Endothelial cell of umbilical vein (primary cell): ENCODE results near the gene TUBGCP2. TPM values are rescaled to one million over a fixed set of nuclear protein-coding genes. Genes with fewer than 3 reads are reported as not detected.
"Not testable (repeated sequence)": the region's sequence is repeated elsewhere in the genome, so short reads cannot be mapped to it uniquely, and the experiment has no call there.

ENCODE experiments used
- BruUV-seq: library from RNA; stranded (reverse); fragments of 400-500 nt; replicated peaks from 2 replicates; lab custom pipeline; 2021; lab: Mats Ljungman, UMichigan
- CTCF ChIA-PET: fragments of 300-600, 350-600 bp; sonication (Branson Sonifier 250); formaldehyde crosslinking; loops from one replicate; lab custom pipeline; 2021; ENCODE audit warnings: antibody characterized with exemption, inconsistent platforms; lab: Charles Lee
- POLR2A ChIA-PET: fragments of 300-600, 350-600 bp; sonication (Branson Sonifier 250); formaldehyde crosslinking; loops from one replicate; lab custom pipeline; 2021; ENCODE audit warnings: antibody characterized with exemption, inconsistent platforms; lab: Charles Lee
- DNase-seq: peaks from one replicate; pipeline ENCODE4 v3.0.0-alpha.2; 2011; ENCODE audit warnings: low read depth, low spot score
- FAIRE-seq: peaks from 2 replicates; lab custom pipeline; 2011; peaks lifted over from hg19 to GRCh38; lab: Jason Lieb, UNC
- H2AFZ ChIP-seq: 2 replicates; pipeline ENCODE4 v1.6.0; 2012; ENCODE audit warnings: low read depth, low read length, control low read depth, inconsistent platforms
- H3K27ac ChIP-seq: 2 replicates; pipeline ENCODE4 v1.5.1; 2011; ENCODE audit warnings: low read depth, mild to moderate bottlenecking, control low read depth, low read length, moderate library complexity; ENCODE audit not compliant: insufficient read depth
- H3K27me3 ChIP-seq, 2 experiments: 2 replicates each; pipeline versions ENCODE4 v1.6.0 to v1.6.1; 2011; ENCODE audit warnings: low read length in 2 of 2, mixed read lengths in 1 of 2; ENCODE audit not compliant: control insufficient read depth in 2 of 2, insufficient read depth in 2 of 2
- H3K36me3 ChIP-seq, 2 experiments: 2 replicates in 1 of 2; 3 replicates in 1 of 2; pipeline ENCODE4 v1.5.1; 2011; ENCODE audit warnings: low read length in 2 of 2, mild to moderate bottlenecking in 1 of 2, moderate library complexity in 1 of 2; ENCODE audit not compliant: control insufficient read depth in 2 of 2, insufficient read depth in 2 of 2; ENCODE audit errors: extremely low read depth in 1 of 2
- H3K4me1 ChIP-seq: 3 replicates; pipeline ENCODE4 v1.5.1; 2011; ENCODE audit warnings: mild to moderate bottlenecking, low read length; ENCODE audit not compliant: control insufficient read depth, insufficient read depth; ENCODE audit errors: extremely low read depth
- H3K4me2 ChIP-seq: 2 replicates; pipeline ENCODE4 v1.6.1; 2011; ENCODE audit warnings: low read length, control low read depth, mixed read lengths; ENCODE audit not compliant: insufficient read depth
- H3K4me3 ChIP-seq, 3 experiments: fragments of 200-600 bp in 1 of 3; sonication (generic), shearing (Covaris generic) in 1 of 3; replicated peaks in 1 of 3; 2 replicates each; pipeline ENCODE4 v1.5.1; 2011 to 2016; ENCODE audit warnings: control low read depth in 3 of 3, low read length in 3 of 3, mild to moderate bottlenecking in 2 of 3, inconsistent platforms in 1 of 3, low read depth in 1 of 3, moderate library complexity in 1 of 3; ENCODE audit not compliant: insufficient read depth in 1 of 3
- H3K79me2 ChIP-seq: 2 replicates; pipeline ENCODE4 v1.6.0; 2012; ENCODE audit warnings: low read length, inconsistent platforms; ENCODE audit not compliant: control insufficient read depth, insufficient read depth
- H3K9ac ChIP-seq: replicated peaks from 2 replicates; pipeline ENCODE3; 2011; ENCODE audit warnings: low read length, control low read depth; ENCODE audit not compliant: insufficient read depth; ENCODE audit errors: extremely low read depth
- H3K9me1 ChIP-seq: replicated peaks from 3 replicates; pipeline ENCODE4 v1.6.0; 2011; ENCODE audit warnings: mild to moderate bottlenecking, low read length; ENCODE audit not compliant: control insufficient read depth, insufficient read depth; ENCODE audit errors: extremely low read depth
- H3K9me3 ChIP-seq: replicated peaks from 2 replicates; pipeline ENCODE4 v1.5.1; 2012; ENCODE audit warnings: low read length, inconsistent platforms; ENCODE audit not compliant: control insufficient read depth, insufficient read depth
- H4K20me1 ChIP-seq: replicated peaks from 2 replicates; pipeline ENCODE3; 2011; ENCODE audit warnings: mild to moderate bottlenecking, low read length; ENCODE audit not compliant: control insufficient read depth, insufficient read depth; ENCODE audit errors: extremely low read depth
- GATA2 ChIP-seq: IDR thresholded peaks from 2 replicates; pipeline ENCODE4 v1.7.0; 2011; ENCODE audit warnings: low read depth, mild to moderate bottlenecking, moderate library complexity, mixed read lengths, low read length; ENCODE audit not compliant: insufficient read length, insufficient read depth
- MAX ChIP-seq: IDR thresholded peaks from 2 replicates; pipeline ENCODE4 v1.6.1; 2011; ENCODE audit not compliant: insufficient read depth, insufficient read length
- MYC ChIP-seq: IDR thresholded peaks from one replicate; pipeline ENCODE4 v1.6.1; 2011; ENCODE audit warnings: mild to moderate bottlenecking, low read depth, low read length
- POLR2AphosphoS5 ChIP-seq: IDR thresholded peaks from 2 replicates; pipeline ENCODE4 v1.6.1; 2012; ENCODE audit warnings: low read depth, mild to moderate bottlenecking, control low read depth, low read length, moderate library complexity; ENCODE audit not compliant: insufficient read depth
- dilution Hi-C: fragments of 300-500 bp; cut with MboI; formaldehyde crosslinking; loops from one replicate; pipeline ENCODE4 v1.15.0; 2019; ENCODE audit warnings: low sequenced_read_pairs; ENCODE audit not compliant: extremely low pct_ligation_motif_present
- intact Hi-C: fragments of 100-400 bp; cut with micrococcal nuclease; formaldehyde crosslinking; loops from one replicate; pipeline ENCODE4 v1.10.0; 2022
- polyA plus RNA-seq, 4 experiments: library from polyadenylated mRNA; depleted of rRNA in 3 of 4; stranded (reverse) in 3 of 4; unstranded in 1 of 4; fragments of >200 nt; gene quantifications; 2 replicates each; pipeline versions ENCODE4 v1.2.1 to v1.2.3, GENCODE V29; 2011 to 2012; ENCODE audit warnings: missing spikeins in 1 of 4
- total RNA-seq: library from RNA; stranded (reverse); gene quantifications from 2 replicates; pipeline ENCODE4 v1.2.3, GENCODE V29; 2021

The TUBGCP2 gene
- total and polyA plus RNA-seq, 2 donors (not counting 3 experiments of a cell fraction or from before 2014, with no cell fraction given), result 37.1 to 53.1 TPM

DNA sequence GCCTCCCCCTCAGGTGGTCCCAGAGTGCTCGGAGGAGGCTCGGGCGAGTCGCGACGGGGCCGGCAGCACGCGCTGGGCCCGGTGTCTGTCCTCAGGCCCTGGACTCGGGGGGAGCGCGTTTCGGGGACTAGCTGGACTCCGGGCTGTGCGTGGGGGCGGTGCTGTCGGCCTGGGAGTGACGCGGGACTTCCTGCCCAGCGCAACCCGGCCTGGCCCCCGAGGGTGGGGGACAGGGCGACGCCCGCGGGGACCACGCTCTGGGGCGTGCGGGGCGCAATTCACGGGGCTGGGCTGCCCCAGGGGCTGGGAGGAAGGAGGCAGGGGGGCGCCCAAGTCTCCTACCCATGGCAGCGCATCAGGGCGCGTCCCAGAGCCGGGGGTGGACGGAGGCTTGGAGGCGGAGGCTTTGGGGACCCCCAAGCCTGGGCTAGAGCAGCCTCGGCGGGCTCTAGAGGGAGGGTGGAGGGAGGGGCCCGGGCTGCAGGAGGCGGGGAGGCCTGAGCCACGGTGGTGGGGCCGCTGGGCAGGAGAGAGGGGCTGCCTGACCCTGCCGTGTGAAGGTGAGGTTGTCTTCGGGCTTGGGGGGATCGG, 73.3 kb downstream of the TUBGCP2 start:
- FAIRE-seq (no peak), DNase-seq (no peak)
- H3K9ac ChIP-seq, result no peak overlapping the region
- ChIA-PET POLR2A (no interaction called here), CTCF (no interaction called here)
- H3K27me3 ChIP-seq, result peaks cover 40 to 59% of the 10 kb centered on the region in 2 experiments
- no peak for TF ChIP-seq GATA2
- no peak for TF ChIP-seq MYC
- no peak for TF ChIP-seq POLR2AphosphoS5
- TF ChIP-seq MAX, result no peak
- no peaks in the 10 kb centered on the region for H3K9me3 ChIP-seq
- H3K4me3 ChIP-seq, result no peak overlapping the region
- H3K79me2 ChIP-seq, result no peaks in the 10 kb centered on the region
- intact Hi-C loops, result no loop called here
- H3K4me2 ChIP-seq, result no peak overlapping the region
- BruUV-seq, result no TSS peak
- H3K4me1 ChIP-seq, result no peaks in the 10 kb centered on the region
- H4K20me1 ChIP-seq, result no peaks in the 10 kb centered on the region
- H3K27ac ChIP-seq, result no peak overlapping the region
- no peaks in the 10 kb centered on the region for H3K36me3 ChIP-seq
- H2AFZ ChIP-seq, result no peak overlapping the region
- no peaks in the 10 kb centered on the region for H3K9me1 ChIP-seq
- dilution Hi-C loops, result no loop called here

DNA sequence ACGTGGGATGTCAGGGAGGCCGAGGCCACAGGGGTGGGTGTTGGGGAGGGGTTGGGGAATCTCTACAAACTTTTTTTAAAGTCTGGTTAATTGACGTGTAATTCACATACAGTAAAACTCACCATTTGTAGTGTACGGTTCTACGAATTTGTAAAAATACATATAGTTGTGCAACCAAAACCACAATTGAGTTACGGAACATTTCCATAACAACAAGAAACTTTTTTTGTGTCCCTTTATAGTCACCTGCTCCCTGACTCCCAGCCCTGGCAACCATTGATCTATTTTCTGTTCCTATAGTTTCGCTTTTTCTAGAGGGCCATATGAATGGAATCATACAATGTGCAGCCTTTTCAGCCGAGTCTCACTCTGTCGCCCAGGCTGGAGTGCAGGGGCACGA, 73.9 kb downstream of the TUBGCP2 start:
- peaks cover 41 to 61% of the 10 kb centered on the region in 2 experiments for H3K27me3 ChIP-seq

More for the DNA sequence above, 73.9 kb downstream of the TUBGCP2 start:
- H3K9ac ChIP-seq, H3K27ac ChIP-seq, FAIRE-seq, H3K9me1 ChIP-seq, H3K4me1 ChIP-seq, BruUV-seq, H3K4me2 ChIP-seq, DNase-seq, H4K20me1 ChIP-seq, H3K9me3 ChIP-seq, H3K4me3 ChIP-seq, H3K79me2 ChIP-seq, intact Hi-C loops, dilution Hi-C loops, H3K36me3 ChIP-seq, CTCF ChIA-PET, H2AFZ ChIP-seq, POLR2A ChIA-PET: not testable (repeated sequence)
